Neural progenitor cell (in vitro differentiated cells): Measurements from ENCODE around the gene SEMA6A. TPM values are rescaled to one million over a fixed set of nuclear protein-coding genes. Genes with fewer than 3 reads are reported as not detected.
A peak's percentile ranks its signal among the peaks of the same experiment; 100 is the strongest.

Experiments used
- DNase-seq: peaks from one replicate; pipeline ENCODE4 v3.0.0-alpha.2; 2016; ENCODE audit warnings: low spot score
- H2AFZ ChIP-seq: fragments of 200-600 bp; sonication (generic); replicated peaks from 2 replicates; pipeline ENCODE4 v1.6.1; 2016; ENCODE audit warnings: antibody characterized with exemption
- H3F3A ChIP-seq: fragments of 200-600 bp; sonication (generic); 2 replicates; pipeline ENCODE4 v1.6.1; 2016; ENCODE audit warnings: antibody characterized with exemption, low read depth
- H3K27ac ChIP-seq: fragments of 200-600 bp; sonication (generic); 2 replicates; pipeline ENCODE4 v1.5.1; 2016; ENCODE audit warnings: mild to moderate bottlenecking
- H3K27me3 ChIP-seq: fragments of 200-600 bp; sonication (generic); 2 replicates; pipeline ENCODE4 v1.6.1; 2016; ENCODE audit warnings: mild to moderate bottlenecking, moderate library complexity
- H3K36me3 ChIP-seq: fragments of 200-600 bp; sonication (generic); 2 replicates; pipeline ENCODE4 v1.5.1; 2016
- H3K4me1 ChIP-seq: fragments of 200-600 bp; sonication (generic); 2 replicates; pipeline ENCODE4 v1.6.1; 2016; ENCODE audit warnings: mixed run types
- H3K4me2 ChIP-seq: fragments of 200-600 bp; sonication (generic); 2 replicates; pipeline ENCODE4 v1.6.1; 2016
- H3K4me3 ChIP-seq: fragments of 200-600 bp; sonication (generic); 2 replicates; pipeline ENCODE4 v1.5.1; 2016
- H3K79me2 ChIP-seq: fragments of 200-600 bp; sonication (generic); 2 replicates; pipeline ENCODE4 v1.6.1; 2016; ENCODE audit warnings: low read depth
- H3K9ac ChIP-seq: fragments of 200-600 bp; sonication (generic); 2 replicates; pipeline ENCODE4 v1.6.1; 2016
- H3K9me3 ChIP-seq: fragments of 200-600 bp; sonication (generic); 2 replicates; pipeline ENCODE4 v1.5.1; 2016; ENCODE audit warnings: low read depth
- H4K20me1 ChIP-seq: fragments of 200-600 bp; sonication (generic); 2 replicates; pipeline ENCODE4 v1.6.1; 2016; ENCODE audit warnings: low read depth
- H3K27ac Mint-ChIP-seq: 3 replicates; pipeline ENCODE4 v1.8.0; 2021; ENCODE audit warnings: mixed read lengths
- H3K27me3 Mint-ChIP-seq: 2 replicates; pipeline ENCODE4 v1.8.0; 2022; ENCODE audit warnings: low read depth, mild to moderate bottlenecking, inconsistent platforms, moderate library complexity, mixed read lengths; ENCODE audit not compliant: insufficient read depth
- H3K36me3 Mint-ChIP-seq: 3 replicates; pipeline ENCODE4 v1.8.0; 2021; ENCODE audit warnings: mixed read lengths
- H3K4me1 Mint-ChIP-seq: 3 replicates; pipeline ENCODE4 v1.8.0; 2021; ENCODE audit warnings: mixed read lengths
- H3K4me3 Mint-ChIP-seq: 3 replicates; pipeline ENCODE4 v1.8.0; 2021; ENCODE audit warnings: mild to moderate bottlenecking, moderate library complexity, mixed read lengths
- H3K9me3 Mint-ChIP-seq: 3 replicates; pipeline ENCODE4 v1.8.0; 2020; ENCODE audit warnings: mixed read lengths
- EZH2 ChIP-seq: fragments of 200-600 bp; sonication (generic); IDR thresholded peaks from 2 replicates; pipeline ENCODE4 v1.6.1; 2017; ENCODE audit warnings: antibody characterized with exemption, mild to moderate bottlenecking, moderate library complexity
- EZH2phosphoT487 ChIP-seq: fragments of 200-600 bp; sonication (generic); IDR thresholded peaks from 2 replicates; pipeline ENCODE4 v1.6.1; 2017; ENCODE audit warnings: antibody characterized with exemption
- total RNA-seq: library from RNA; depleted of rRNA; stranded (reverse); fragments of >200 nt; gene quantifications from 2 replicates; pipeline ENCODE4 v1.2.3, GENCODE V29; 2015; ENCODE audit warnings: low replicate concordance
- TF ChIP-seq, protein P1 (sequence below): fragments of 200-600 bp; sonication (generic); IDR thresholded peaks from 2 replicates; pipeline ENCODE4 v1.5.1; 2017; ENCODE audit warnings: antibody characterized with exemption, mild to moderate bottlenecking

SEMA6A gene
- total RNA-seq, 1 donor from 2014 or later, result 86.4 TPM

DNA sequence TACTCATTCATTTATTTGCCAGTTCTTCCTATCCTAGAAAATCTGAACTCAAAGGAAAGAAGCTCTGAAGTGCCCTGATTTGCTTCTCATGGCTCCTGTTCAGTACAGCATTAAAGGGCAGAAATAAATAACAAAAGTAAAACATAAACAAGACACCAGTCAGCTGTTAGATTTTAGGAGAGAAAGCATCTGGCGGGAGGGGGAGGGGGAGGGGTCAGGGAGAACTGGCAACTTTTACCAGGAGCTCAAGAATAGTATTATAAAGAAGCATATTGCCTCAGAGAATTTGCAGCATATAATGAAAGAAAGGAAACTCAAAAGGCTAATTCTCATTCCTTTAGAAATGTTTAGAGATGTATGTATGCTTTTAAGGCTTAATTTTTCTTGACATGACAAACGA lies 68.1 kb downstream of the SEMA6A start:
- Histone ChIP-seq H3K4me2 (peak overlapping the region; percentile 21), H3K9me3 (no peaks in the 10 kb centered on the region), H2AFZ (no peak overlapping the region), H3F3A (peaks cover 5% of the 10 kb centered on the region), H3K36me3 (peaks cover 11% of the 10 kb centered on the region), H3K27me3 (no peaks in the 10 kb centered on the region), H3K9ac (no peak overlapping the region), H3K79me2 (peaks cover 100% of the 10 kb centered on the region), H3K4me3 (no peak overlapping the region), H3K27ac (no peak overlapping the region), H4K20me1 (peaks cover 97% of the 10 kb centered on the region), H3K4me1 (peaks cover 60% of the 10 kb centered on the region)
- no peak for DNase-seq
- H3K27me3 Mint-ChIP-seq, result no peaks in the 10 kb centered on the region
- no peak for TF ChIP-seq EZH2phosphoT487
- TF ChIP-seq, protein P1, sequence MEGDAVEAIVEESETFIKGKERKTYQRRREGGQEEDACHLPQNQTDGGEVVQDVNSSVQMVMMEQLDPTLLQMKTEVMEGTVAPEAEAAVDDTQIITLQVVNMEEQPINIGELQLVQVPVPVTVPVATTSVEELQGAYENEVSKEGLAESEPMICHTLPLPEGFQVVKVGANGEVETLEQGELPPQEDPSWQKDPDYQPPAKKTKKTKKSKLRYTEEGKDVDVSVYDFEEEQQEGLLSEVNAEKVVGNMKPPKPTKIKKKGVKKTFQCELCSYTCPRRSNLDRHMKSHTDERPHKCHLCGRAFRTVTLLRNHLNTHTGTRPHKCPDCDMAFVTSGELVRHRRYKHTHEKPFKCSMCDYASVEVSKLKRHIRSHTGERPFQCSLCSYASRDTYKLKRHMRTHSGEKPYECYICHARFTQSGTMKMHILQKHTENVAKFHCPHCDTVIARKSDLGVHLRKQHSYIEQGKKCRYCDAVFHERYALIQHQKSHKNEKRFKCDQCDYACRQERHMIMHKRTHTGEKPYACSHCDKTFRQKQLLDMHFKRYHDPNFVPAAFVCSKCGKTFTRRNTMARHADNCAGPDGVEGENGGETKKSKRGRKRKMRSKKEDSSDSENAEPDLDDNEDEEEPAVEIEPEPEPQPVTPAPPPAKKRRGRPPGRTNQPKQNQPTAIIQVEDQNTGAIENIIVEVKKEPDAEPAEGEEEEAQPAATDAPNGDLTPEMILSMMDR, result no peak
- no peak for TF ChIP-seq EZH2
- peaks cover 27% of the 10 kb centered on the region for H3K36me3 Mint-ChIP-seq
- H3K27ac Mint-ChIP-seq, result no peak overlapping the region
- H3K4me1 Mint-ChIP-seq, result peaks cover 50% of the 10 kb centered on the region
- no peak overlapping the region for H3K4me3 Mint-ChIP-seq
- H3K9me3 Mint-ChIP-seq, result no peaks in the 10 kb centered on the region

GRCh38 chr5:116504593-116505166 lies 69.9 kb downstream of the SEMA6A start:
- peaks cover 39% of the 10 kb centered on the region for H3K36me3 Mint-ChIP-seq
- no peak overlapping the region for H3K27ac Mint-ChIP-seq
- Histone ChIP-seq H3K4me2 (peak overlapping the region; percentile 3), H3K79me2 (peaks cover 100% of the 10 kb centered on the region), H3K36me3 (peaks cover 12% of the 10 kb centered on the region), H3K4me1 (peaks cover 46% of the 10 kb centered on the region), H3F3A (peaks cover 5% of the 10 kb centered on the region), H3K27me3 (no peaks in the 10 kb centered on the region), H3K9me3 (no peaks in the 10 kb centered on the region), H2AFZ (no peak overlapping the region), H4K20me1 (peaks cover 88% of the 10 kb centered on the region), H3K27ac (no peak overlapping the region), H3K4me3 (no peak overlapping the region), H3K9ac (no peak overlapping the region)
- H3K4me1 Mint-ChIP-seq, result peaks cover 43% of the 10 kb centered on the region
- H3K27me3 Mint-ChIP-seq, result no peaks in the 10 kb centered on the region
- DNase-seq, result no peak
- no peak overlapping the region for H3K4me3 Mint-ChIP-seq
- H3K9me3 Mint-ChIP-seq, result no peaks in the 10 kb centered on the region
- no peak for TF ChIP-seq EZH2

GRCh38 chr5:116502616-116503015 lies 72.0 kb downstream of the SEMA6A start:
- peak overlapping the region; percentile 49 for H3K27ac ChIP-seq
- peaks cover 86% of the 10 kb centered on the region for H4K20me1 ChIP-seq
- Mint-ChIP-seq H3K4me1 (peaks cover 46% of the 10 kb centered on the region), H3K36me3 (peaks cover 40% of the 10 kb centered on the region), H3K27me3 (no peaks in the 10 kb centered on the region), H3K27ac (peak overlapping the region; percentile 50), H3K4me3 (no peak overlapping the region), H3K9me3 (no peaks in the 10 kb centered on the region)
- no peak overlapping the region for H3K4me3 ChIP-seq
- no peak overlapping the region for H2AFZ ChIP-seq
- no peaks in the 10 kb centered on the region for H3K9me3 ChIP-seq
- no peak for DNase-seq
- no peak for TF ChIP-seq EZH2
- TF ChIP-seq EZH2phosphoT487, result no peak
- TF ChIP-seq, protein P1, result no peak
- peaks cover 46% of the 10 kb centered on the region for H3K4me1 ChIP-seq
- H3K36me3 ChIP-seq, result peaks cover 13% of the 10 kb centered on the region
- H3F3A ChIP-seq, result peaks cover 7% of the 10 kb centered on the region
- no peak overlapping the region for H3K9ac ChIP-seq
- peaks cover 99% of the 10 kb centered on the region for H3K79me2 ChIP-seq
- no peak overlapping the region for H3K4me2 ChIP-seq
- H3K27me3 ChIP-seq, result no peaks in the 10 kb centered on the region

DNA sequence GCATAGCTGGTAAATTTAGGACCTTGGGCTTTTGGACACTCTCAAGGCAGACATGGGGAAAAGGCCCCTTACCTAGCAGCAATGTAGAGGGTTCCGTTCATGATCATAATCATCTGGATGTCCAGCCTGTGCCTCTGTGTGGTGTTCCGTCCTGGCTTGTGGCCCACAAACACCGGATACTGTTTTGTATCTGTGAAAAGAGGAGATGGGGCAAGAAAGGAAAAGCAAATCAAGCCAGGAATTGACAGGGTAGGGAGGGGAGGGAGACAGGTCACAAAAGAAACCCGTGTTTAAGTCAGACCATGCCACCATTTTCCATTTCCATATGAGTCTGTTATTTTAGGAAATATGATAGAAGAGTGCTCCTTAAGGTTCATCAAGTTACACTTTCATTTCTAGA lies 72.5 kb downstream of the SEMA6A start:
- H3F3A ChIP-seq, result peaks cover 6% of the 10 kb centered on the region
- H3K27me3 ChIP-seq, result no peaks in the 10 kb centered on the region
- H4K20me1 ChIP-seq, result peaks cover 86% of the 10 kb centered on the region
- no peak for DNase-seq
- peaks cover 42% of the 10 kb centered on the region for H3K36me3 Mint-ChIP-seq
- H3K36me3 ChIP-seq, result peaks cover 17% of the 10 kb centered on the region
- no peak overlapping the region for H3K4me3 Mint-ChIP-seq
- H3K27me3 Mint-ChIP-seq, result no peaks in the 10 kb centered on the region
- no peak overlapping the region for H3K4me3 ChIP-seq
- TF ChIP-seq EZH2phosphoT487 (no peak), EZH2 (no peak)
- TF ChIP-seq, protein P1, result no peak
- H3K4me1 ChIP-seq, result peaks cover 41% of the 10 kb centered on the region
- H3K9me3 ChIP-seq, result no peaks in the 10 kb centered on the region
- peak overlapping the region; percentile 17 for H3K27ac ChIP-seq
- H3K9ac ChIP-seq, result no peak overlapping the region
- no peak overlapping the region for H3K4me2 ChIP-seq
- H3K79me2 ChIP-seq, result peaks cover 99% of the 10 kb centered on the region
- no peak overlapping the region for H2AFZ ChIP-seq
- H3K4me1 Mint-ChIP-seq, result peaks cover 43% of the 10 kb centered on the region
- H3K27ac Mint-ChIP-seq, result no peak overlapping the region
- H3K9me3 Mint-ChIP-seq, result no peaks in the 10 kb centered on the region
